Activated CD8-positive, alpha-beta memory T cell treated with anti-CD3 and anti-CD28 coated beads for 4 hours (primary cell): Measurements from ENCODE around the gene TTLL3.
"Not testable (repeated sequence)": the region's sequence is repeated elsewhere in the genome, so short reads cannot be mapped to it uniquely, and the experiment has no call there.

Source experiments
- DNase-seq, 2 donors: peaks; one replicate each; pipeline ENCODE4 v3.0.0-alpha.2; 2020; ENCODE audit warnings: low read depth in 2 of 2

Gene TTLL3

DNA sequence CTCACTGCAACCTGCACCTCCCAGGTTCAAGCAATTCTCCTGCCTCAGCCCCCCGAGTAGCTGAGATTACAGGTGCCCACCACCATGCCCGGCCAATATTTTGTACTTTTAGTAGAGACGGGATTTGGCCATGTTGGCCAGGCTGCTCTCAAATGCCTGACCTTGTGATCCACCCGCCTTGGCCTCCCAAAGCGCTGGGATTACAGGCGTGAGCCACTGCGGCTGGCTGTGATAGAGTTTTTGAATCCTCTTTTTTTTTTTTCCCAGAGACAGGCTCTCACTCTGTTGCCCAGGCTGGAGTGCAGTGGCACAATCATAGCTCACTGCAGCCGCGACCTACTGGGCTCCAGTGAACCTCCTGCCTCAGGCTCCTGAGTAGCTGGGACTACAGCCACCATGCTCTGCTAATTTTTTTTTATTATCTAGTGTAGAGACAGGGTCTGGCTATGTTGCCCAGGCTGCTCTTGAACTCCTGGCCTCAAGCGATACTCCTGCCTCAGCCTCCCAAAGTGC is 55.1 kb downstream of the TTLL3 start:
- not testable (repeated sequence) for DNase-seq

DNA sequence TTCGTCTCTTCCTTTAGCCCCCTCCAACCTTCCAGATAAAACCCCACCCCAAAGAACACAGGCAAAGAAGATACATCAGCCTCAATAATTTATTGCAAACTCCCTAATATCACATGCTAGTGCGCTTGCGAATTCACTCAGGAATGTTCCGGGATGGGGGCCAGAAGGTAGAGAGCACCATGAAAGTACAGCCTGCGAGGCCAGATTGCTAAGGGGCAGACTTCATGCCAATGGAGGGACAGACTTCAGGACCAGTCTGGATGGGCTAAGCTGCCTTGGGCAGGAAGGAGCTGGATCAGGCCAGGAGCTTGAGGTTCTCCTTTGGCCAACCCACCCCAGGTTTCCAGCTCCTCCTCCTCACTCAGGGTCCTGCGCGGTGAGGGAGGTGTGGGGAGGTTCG is 56.6 kb downstream of the TTLL3 start:
- DNase-seq = no peak

DNA sequence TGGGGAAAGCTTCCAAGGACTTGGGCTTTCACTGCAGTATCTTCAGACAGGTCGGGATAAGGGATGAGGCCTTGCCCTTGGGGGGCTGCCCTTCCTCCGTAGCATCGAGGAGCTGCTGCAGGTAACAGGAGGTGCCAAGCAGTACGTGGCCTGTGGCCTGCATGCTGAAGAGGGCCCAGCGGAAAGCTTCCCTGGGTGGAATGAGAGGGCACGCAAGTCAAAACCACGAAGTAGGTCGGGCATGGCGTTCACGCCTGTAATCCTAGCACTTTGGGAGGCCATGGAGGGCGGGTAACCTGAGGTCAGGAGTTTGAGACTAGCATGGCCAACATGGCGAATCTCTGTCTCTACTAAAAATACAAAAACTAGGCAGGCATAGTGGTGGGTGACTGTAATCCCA is 57.0 kb downstream of the TTLL3 start:
- DNase-seq = no peak

DNA sequence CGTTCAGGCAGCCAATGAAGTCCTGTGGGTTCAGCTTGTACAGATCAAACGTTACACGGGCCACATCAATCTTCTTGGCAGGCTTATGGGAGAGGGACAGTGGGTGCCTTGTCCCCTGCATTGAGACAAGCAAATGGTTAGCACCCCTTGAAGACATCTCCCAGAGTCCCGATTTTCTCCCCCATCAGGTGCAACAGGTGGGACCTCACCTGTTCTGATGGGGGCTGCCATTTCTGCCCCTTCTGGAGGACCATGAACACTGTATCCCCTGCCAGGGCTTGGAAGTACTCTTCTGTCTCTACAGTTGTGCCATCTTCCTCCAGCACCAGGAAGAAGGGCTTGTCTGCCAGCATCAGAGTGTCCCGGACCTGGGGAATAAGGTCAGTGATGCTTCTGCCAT is 59.9 kb downstream of the TTLL3 start:
- no peak for DNase-seq

DNA sequence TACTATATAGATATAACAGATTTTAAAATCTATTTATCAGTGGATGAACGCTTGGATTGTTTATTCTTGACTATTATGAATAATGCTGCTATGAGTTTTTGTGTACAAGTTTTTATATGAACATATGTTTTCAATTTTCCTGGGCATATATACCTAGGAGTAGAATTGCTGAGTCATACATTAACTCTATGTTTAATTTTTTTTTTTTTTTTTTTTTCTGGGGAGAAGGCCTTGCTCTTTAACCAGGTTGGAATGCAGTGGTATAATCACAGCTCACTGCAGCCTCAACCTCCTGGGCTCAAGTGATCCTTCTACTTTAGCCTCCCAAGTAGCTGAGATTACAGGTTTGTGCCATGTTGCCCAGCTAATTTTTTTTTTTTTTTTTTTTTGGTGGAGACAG is 60.9 kb downstream of the TTLL3 start:
- no peak for DNase-seq

DNA sequence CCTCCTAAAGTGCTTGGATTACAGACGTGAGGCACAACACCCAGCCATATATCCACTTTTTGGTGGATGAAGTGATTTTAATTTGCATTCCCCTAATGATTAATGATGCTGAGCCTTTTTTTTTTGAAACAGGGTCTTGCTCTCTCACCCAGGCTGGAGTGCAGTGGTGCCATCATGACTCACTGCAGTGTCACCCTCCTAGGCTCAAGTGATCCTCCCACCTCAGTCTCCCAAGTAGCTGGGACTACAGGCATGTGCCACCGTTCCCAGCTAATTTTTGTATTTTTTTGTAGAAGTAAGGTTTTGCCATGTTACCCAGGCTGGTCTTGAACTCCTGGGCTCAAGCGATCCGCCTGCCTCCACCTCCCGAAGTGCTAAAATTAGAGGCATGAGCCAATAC is 62.0 kb downstream of the TTLL3 start:
- DNase-seq = not testable (repeated sequence)

DNA sequence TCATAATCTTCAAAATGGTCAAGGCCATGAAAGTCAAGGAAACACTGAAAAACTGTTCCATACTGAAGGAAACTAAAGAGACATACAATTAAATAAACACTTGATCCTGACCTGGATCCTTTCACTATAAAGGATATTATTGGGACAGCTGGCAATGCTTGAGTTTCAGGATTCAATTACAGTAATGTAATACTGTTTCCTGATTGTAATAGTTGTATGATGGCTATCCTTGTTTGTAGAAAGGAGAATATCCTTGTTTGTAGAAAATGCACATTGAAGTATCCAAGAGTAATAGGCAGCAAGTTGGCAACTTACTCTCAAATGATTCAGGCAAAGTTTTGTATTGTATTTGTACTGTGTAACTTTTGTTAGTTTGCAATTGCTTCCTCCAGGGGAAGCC is 65.4 kb downstream of the TTLL3 start:
- DNase-seq = no peak

DNA sequence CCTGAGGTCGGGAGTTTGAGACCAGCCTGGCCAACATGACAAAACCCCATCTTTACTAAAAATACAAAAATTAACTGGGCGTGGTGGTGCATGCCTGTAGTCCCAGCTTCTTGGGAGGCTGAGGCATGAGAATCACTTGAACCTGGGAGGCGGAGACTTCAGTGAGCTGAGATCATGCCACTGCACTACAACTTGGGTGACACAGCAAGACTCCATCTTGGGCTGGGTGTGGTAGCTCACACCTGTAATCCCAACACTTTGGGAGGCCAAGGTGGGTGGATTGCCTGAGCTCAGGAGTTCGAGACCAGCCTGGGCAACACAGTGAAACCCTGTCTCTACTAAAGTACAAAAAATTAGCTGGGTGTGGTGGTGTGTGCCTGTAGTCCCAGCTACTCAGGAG is 66.2 kb downstream of the TTLL3 start:
- DNase-seq = not testable (repeated sequence)

DNA sequence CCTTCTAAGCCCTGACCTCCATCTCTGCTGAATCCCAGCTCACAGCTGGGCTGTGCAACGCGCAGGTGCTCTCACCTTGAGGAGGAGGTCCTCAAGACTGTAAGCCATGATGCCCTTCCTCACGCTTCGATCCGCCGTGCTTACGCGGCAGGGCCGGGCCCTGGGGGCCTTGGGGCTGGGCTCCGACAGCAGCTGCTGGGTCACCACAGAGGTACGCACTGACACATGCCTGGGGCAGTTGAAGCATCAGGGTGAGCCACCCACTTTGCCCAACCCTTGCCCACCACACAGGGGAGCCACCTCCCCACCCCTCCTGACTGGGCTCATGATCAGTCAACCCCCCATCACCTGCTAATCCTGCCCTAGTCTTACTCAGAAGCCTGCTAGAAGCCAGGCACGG is 66.9 kb downstream of the TTLL3 start:
- DNase-seq = no peak

DNA sequence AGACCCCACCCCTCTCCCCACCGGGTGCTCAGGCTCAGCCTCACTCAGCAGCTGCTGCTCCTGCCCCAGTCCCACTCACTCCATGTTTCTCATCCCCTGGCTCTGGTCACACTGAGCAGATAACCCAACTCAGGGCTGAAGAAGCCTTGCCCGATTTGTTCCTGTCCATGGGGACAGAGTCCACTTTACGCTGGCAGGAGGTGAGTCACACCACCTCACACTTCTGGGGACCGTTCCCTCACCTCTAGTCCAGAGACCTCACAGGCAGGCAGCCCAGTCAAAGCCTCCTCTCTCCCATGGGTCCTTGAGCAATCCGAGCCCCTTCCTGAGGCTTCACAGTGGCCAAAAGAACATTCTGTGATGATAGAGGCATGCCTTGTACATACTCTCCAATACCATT is 68.6 kb downstream of the TTLL3 start:
- DNase-seq = no peak

DNA sequence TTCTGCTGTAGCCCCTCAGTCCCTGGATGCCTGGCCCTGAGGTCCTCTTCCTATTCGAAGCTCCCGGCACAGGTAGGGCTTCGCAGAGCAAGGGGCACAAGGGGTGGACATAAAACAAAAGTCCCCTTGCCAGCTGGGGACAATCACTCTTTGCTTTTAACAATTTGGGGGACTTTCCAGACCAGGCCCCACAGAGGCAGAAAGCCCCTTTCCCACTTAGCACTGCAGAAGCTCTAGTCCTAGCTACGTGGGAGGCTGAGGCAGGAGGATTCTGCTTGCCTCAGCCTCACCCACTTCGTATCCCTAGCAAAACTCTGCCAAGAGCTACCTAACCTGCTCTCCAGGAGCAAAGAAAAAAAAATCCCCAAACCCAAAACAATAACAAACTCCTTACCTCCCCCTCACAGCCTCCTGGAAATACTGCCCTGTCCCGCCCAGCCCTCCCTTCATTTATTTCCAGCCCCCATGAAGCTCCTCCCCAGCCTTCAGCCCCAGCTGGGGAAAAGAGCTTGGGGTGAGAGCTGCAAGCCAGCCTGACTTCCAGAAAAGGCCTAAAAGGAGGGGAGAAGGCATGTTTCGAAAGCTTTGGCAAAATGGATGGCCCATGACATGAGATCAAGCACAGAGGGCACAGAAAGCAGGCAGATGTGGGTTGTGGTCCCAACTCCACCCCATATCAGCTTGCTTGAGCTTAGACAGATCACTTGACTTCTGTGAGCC is 69.9 kb downstream of the TTLL3 start, which contains the start of gene CIDEC:
TSS of gene CIDEC (minus strand) at position 424 of the 720 bp plus-strand sequence. CDS start 1,767 bp downstream, outside the sequence.
- DNase-seq = no peak

DNA sequence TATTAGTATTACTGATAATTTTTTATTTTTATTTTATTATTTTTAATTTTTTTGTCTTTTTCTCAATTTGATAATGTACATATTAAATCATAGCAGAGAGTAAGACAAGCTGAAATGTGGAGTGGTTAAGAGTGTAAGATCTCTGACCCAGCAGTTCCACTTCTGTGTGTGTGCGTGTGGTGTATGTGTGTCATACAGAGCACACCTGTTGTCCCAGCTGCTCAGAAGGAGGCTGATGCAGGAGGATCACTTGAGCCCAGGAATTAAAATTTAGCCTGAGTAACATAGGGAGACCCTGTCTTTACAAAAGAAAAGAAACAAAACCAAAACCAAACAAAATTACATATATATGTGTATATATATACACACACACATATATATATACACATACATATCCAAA is 71.4 kb downstream of the TTLL3 start:
- no peak for DNase-seq

DNA sequence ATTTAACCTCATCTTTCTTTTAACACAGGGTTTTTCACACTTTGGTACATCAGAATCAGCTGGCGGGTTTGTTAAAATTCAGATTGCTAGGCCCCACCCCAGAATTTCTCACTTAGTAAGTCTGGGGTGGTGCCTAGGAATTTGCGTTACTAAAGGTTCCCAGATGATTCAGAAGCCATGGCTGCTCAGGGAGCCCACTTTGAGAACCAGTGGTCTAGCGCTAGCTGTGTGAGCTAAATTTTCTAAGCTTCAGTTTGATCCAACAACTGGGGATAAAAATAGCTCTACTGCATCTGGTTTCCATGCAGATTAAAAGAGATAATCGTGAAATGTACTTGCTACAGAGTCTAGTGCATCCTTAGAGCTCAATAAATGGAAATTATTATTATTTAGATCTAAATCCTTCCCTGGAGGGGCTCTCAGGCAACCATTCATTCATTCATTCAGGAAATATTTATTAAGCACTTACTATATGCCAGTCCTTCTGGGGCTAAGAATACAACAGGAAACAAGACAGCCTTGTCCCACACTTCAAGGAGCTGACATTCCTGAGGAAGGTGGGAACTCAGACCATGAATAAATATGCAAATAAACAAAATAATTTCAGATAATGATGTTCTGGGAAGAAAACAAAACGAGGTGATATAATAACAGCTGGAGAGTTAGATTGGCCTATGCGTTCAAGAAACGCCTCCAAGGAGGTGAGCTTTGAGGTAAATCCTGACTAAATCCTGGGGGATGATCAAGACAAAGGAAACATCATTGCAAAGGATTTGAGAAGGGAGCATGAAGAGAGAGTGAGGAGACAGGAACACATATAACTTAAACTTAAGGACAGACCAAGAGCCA is 73.9 kb downstream of the TTLL3 start:
- no peak for DNase-seq

DNA sequence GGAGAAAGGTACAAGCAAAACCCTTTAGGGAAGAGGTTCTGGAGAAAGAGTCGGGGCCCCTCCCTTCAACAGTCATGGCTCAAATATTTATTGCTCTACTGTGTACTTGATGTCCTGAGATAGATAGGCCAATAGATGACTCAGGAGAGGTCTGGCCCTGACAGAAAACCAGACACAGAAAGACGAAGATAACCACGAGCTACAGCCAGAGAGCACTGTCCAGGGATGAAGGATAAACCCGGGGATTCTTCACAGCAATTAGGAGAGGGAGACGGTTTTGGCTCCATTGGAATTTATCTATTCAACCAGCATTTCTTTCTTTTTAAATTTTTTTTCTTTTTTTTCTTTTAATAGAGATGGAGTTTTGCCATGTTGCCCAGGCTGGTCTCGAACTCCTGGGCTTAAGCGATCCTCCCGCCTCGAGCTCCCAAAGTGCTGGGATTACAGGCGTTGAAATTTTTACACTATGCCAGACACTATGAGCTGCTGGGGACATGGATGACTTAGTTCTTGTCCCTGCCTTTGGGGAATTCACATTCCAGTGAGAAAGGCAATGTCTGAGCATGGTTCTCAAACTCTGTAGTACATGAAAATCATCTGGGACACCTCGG is 74.6 kb downstream of the TTLL3 start:
- no peak for DNase-seq
